Chondrocyte (in vitro differentiated cells): Measurements from ENCODE around the gene OLIG2. TPM values are rescaled to one million over a fixed set of nuclear protein-coding genes. Genes with fewer than 3 reads are reported as not detected.

Source experiments
- DNase-seq: peaks from one replicate; pipeline ENCODE4 v3.0.0; 2021; ENCODE audit warnings: mixed read lengths, low spot score
- H3K27ac Mint-ChIP-seq: one replicate; pipeline ENCODE4 v1.8.0; 2021; ENCODE audit warnings: mild to moderate bottlenecking, moderate library complexity, mixed read lengths; ENCODE audit not compliant: unreplicated experiment
- H3K27me3 Mint-ChIP-seq: 2 replicates; pipeline ENCODE4 v1.8.0; 2021; ENCODE audit warnings: low read depth, mixed read lengths
- H3K36me3 Mint-ChIP-seq: 2 replicates; pipeline ENCODE4 v1.8.0; 2021; ENCODE audit warnings: low read depth, mixed read lengths
- H3K4me1 Mint-ChIP-seq: 2 replicates; pipeline ENCODE4 v1.8.0; 2021; ENCODE audit warnings: low read depth, mild to moderate bottlenecking, mixed read lengths
- H3K4me3 Mint-ChIP-seq: one replicate; pipeline ENCODE4 v1.8.0; 2021; ENCODE audit warnings: mild to moderate bottlenecking, moderate library complexity, mixed read lengths; ENCODE audit not compliant: unreplicated experiment
- H3K9me3 Mint-ChIP-seq: 2 replicates; pipeline ENCODE4 v1.8.0; 2021; ENCODE audit warnings: low read depth, mixed read lengths
- CTCF ChIP-seq: fragments of 200-600 bp; sonication (generic); IDR thresholded peaks from 2 replicates; pipeline ENCODE4 v1.5.0; 2021; ENCODE audit warnings: antibody characterized with exemption, mild to moderate bottlenecking, moderate library complexity
- total RNA-seq: library from RNA; stranded (reverse); gene quantifications from 3 replicates; pipeline ENCODE4 v1.2.1, GENCODE V29; 2021

The OLIG2 gene
- total RNA-seq, 1 donor from 2014 or later, result 0.50 TPM

DNA sequence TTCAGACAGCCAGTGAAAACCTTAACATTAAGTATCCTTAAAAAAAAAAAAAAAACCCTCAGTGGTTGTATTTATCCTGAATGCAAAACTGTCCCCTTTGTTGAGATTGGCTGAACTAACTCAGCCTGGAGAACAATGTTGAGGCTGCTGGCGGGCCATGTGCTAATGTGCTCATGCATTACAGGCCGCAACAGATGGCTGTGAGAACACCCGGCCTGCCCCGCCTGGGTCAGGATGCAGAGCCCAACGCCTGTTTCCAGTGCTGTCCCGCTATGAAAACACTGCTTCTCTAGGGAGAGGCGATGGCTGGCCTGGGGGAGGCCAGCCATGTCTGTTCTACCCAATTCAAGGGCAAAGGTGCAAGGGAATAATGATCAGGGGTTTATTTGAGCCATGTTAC is 13.8 kb downstream of the OLIG2 start:
- no peak for TF ChIP-seq CTCF
- no peak overlapping the region for H3K4me3 Mint-ChIP-seq
- no peak overlapping the region for H3K27ac Mint-ChIP-seq
- DNase-seq, result no peak
- H3K27me3 Mint-ChIP-seq, result no peaks in the 10 kb centered on the region
- no peaks in the 10 kb centered on the region for H3K36me3 Mint-ChIP-seq
- H3K9me3 Mint-ChIP-seq, result peaks cover 5% of the 10 kb centered on the region
- H3K4me1 Mint-ChIP-seq, result peaks cover 19% of the 10 kb centered on the region

- Mint-ChIP-seq H3K4me3 (no peak overlapping the region), H3K27ac (no peak overlapping the region), H3K27me3 (no peaks in the 10 kb centered on the region), H3K4me1 (peaks cover 19% of the 10 kb centered on the region), H3K9me3 (peaks cover 5% of the 10 kb centered on the region), H3K36me3 (no peaks in the 10 kb centered on the region)
- no peak for TF ChIP-seq CTCF
- no peak for DNase-seq
Measured at GRCh38 chr21:33040215-33040614, 14.5 kb downstream of the OLIG2 start.

DNA sequence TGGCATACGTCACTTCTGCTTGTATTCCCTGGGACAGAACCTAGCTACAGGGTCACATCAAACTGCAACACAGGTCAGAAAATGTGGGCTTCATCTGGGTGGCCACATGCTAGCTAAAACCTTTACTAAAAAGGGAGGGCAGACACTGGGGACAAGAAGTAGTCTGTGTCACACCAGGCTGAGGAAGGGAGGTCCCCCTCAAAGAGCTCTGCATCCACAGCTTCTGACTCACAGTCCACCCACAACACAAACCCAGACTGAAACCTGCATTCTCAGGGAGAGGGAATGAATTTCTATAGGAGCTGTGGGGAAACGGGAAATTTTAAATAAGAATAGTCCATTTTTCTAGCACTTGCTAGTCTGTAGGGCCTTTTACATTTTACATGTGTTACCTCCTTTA is 16.2 kb downstream of the OLIG2 start:
- Mint-ChIP-seq H3K27ac (no peak overlapping the region), H3K36me3 (no peaks in the 10 kb centered on the region), H3K4me1 (peaks cover 11% of the 10 kb centered on the region), H3K4me3 (no peak overlapping the region), H3K9me3 (peaks cover 5% of the 10 kb centered on the region), H3K27me3 (peaks cover 8% of the 10 kb centered on the region)
- no peak for DNase-seq
- no peak for TF ChIP-seq CTCF

- no peaks in the 10 kb centered on the region for H3K36me3 Mint-ChIP-seq
- H3K4me3 Mint-ChIP-seq, result no peak overlapping the region
- H3K27ac Mint-ChIP-seq, result no peak overlapping the region
- no peak for DNase-seq
- peaks cover 5% of the 10 kb centered on the region for H3K9me3 Mint-ChIP-seq
- no peak for TF ChIP-seq CTCF
- H3K27me3 Mint-ChIP-seq, result peaks cover 17% of the 10 kb centered on the region
- peaks cover 11% of the 10 kb centered on the region for H3K4me1 Mint-ChIP-seq
Measured at GRCh38 chr21:33042812-33043211, 17.1 kb downstream of the OLIG2 start.

DNA sequence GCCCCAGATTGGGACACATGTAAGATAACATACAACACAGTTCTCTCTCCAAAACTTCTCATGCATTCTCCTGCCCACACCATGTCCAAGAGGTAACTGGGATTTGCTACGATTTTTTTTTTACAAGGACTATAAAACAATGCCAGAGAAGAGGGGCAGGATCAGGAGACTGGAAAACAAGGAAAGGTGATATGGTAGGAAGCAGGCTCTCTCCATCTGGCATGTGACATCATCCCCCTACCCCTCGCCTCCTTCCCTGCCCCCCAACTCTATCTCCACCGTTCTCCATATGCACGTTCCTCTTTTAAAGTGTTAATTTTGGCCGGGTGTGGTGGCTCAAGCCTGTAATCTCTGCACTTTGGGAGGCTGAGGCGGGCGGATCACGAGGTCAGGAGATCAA is 20.7 kb downstream of the OLIG2 start:
- Mint-ChIP-seq H3K36me3 (no peaks in the 10 kb centered on the region), H3K4me3 (no peak overlapping the region), H3K4me1 (peaks cover 11% of the 10 kb centered on the region), H3K27me3 (peaks cover 32% of the 10 kb centered on the region), H3K9me3 (no peaks in the 10 kb centered on the region), H3K27ac (no peak overlapping the region)
- no peak for DNase-seq
- TF ChIP-seq CTCF, result no peak
